PFSK-1 (cell line): ENCODE results near the gene TIMP1.

Experiments used
- FOXP2 ChIP-seq: optimal IDR thresholded peaks from 2 replicates; pipeline ENCODE3; 2011; ENCODE audit warnings: borderline replicate concordance, control low read depth, inconsistent platforms; ENCODE audit not compliant: insufficient read depth; ENCODE audit errors: extremely low read length, extremely low read depth
- POLR2AphosphoS5 ChIP-seq: IDR thresholded peaks from 2 replicates; pipeline ENCODE4 v1.6.1; 2012; ENCODE audit warnings: low read depth, mild to moderate bottlenecking, control low read depth, low read length, moderate library complexity
- REST ChIP-seq, 2 experiments: IDR thresholded peaks; 2 replicates each; pipeline versions ENCODE4 v1.6.1 to v1.8.0; 2011 to 2012; ENCODE audit warnings: low read depth in 2 of 2, low read length in 2 of 2, control low read depth in 1 of 2, inconsistent platforms in 1 of 2, mild to moderate bottlenecking in 1 of 2, moderate library complexity in 1 of 2; ENCODE audit not compliant: insufficient read depth in 1 of 2
- SIN3A ChIP-seq: IDR thresholded peaks from 2 replicates; pipeline ENCODE4 v1.6.1; 2012; ENCODE audit warnings: mild to moderate bottlenecking, low read length, moderate library complexity, borderline replicate concordance; ENCODE audit not compliant: insufficient read depth
- TAF1 ChIP-seq: IDR thresholded peaks from 2 replicates; pipeline ENCODE4 v1.6.1; 2012; ENCODE audit warnings: low read length, control low read depth, borderline replicate concordance; ENCODE audit not compliant: insufficient read depth

GRCh38 chrX:47628982-47629381, 46.7 kb downstream of the TIMP1 start:
- no peak for TF ChIP-seq REST (IDR thresholded peaks at IDR 0.05; ENCODE audit: insufficient read depth in 1 of 2, low read depth in 2 of 2, low read length in 2 of 2)
- TF ChIP-seq TAF1, result no peak
- TF ChIP-seq POLR2AphosphoS5, result no peak
- TF ChIP-seq SIN3A, result no peak
- TF ChIP-seq FOXP2, result no peak
